ENCODE results near the gene DUS3L.

DNA sequence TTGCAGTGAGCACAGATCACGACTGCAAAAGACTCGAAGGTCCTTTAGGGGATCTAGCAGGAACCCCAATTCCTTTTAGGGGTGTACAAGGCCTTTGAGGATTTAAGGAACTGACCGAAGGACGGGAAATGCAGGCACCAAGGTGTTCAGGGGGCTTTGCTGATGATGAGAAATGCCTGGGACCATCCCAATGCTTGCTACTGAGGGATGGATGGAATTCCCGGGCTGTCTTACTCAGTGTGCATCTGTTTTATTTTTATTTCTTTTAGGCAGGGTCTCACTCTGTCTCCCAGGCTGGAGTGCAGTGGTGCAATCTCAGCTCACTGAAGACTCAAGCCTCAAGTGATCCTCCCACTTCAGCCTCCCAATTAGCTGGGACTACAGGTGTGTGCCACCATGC, 17.7 kb downstream of the DUS3L start:
- TF ChIP-seq POLR2AphosphoS5 (IDR thresholded peaks at IDR 0.05; ENCODE audit: low read depth, low read length) = no peak
- TF ChIP-seq, protein P1, sequence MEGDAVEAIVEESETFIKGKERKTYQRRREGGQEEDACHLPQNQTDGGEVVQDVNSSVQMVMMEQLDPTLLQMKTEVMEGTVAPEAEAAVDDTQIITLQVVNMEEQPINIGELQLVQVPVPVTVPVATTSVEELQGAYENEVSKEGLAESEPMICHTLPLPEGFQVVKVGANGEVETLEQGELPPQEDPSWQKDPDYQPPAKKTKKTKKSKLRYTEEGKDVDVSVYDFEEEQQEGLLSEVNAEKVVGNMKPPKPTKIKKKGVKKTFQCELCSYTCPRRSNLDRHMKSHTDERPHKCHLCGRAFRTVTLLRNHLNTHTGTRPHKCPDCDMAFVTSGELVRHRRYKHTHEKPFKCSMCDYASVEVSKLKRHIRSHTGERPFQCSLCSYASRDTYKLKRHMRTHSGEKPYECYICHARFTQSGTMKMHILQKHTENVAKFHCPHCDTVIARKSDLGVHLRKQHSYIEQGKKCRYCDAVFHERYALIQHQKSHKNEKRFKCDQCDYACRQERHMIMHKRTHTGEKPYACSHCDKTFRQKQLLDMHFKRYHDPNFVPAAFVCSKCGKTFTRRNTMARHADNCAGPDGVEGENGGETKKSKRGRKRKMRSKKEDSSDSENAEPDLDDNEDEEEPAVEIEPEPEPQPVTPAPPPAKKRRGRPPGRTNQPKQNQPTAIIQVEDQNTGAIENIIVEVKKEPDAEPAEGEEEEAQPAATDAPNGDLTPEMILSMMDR (IDR thresholded peaks at IDR 0.05) = no peak

Data from Panc1 (cell line).